Amygdala (tissue), 56 donors: Measurements from ENCODE around the gene ADARB2.
"Not testable (repeated sequence)": the region's sequence is repeated elsewhere in the genome, so short reads cannot be mapped to it uniquely, and the experiment has no call there.

ENCODE experiments used
- DNase-seq, 56 donors: peaks; one replicate each; lab custom pipeline; 2025; lab: John Stamatoyannopoulos, UW

The ADARB2 gene

DNA sequence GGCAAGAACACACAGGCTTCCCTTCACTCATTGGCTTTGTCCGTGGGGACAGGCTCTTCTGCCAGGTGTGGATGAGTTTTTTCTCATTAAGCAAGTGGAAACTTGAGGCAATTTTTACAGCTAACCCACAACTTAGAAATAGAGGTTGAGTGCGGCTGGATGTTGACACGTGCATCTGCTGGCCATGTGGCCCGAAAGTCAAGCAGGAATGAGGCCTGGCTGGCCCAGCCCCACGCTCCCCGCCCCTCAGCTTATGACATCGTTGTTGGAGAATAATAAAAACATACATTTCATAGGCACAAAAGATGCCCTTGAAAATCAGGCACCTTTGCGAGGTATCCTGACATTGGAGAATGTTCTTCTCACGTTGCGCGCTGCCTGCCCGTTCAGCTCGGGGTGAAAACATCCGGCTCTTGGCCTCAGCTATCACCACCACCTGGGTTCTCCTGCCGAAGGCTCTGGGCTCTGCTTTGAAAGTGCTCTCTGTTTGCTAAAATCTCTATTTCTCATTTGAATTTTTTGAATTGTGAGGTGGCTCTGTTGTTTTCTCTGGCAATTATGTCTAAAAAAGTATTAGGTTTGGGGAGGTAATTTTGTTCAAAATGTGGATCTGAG lies 370.4 kb downstream of the ADARB2 start:
- DNase-seq, result no peak

GRCh38 chr10:1366322-1366691 lies 371.0 kb downstream of the ADARB2 start:
- DNase-seq, result no peak

GRCh38 chr10:1365540-1366321 lies 371.6 kb downstream of the ADARB2 start:
- DNase-seq, result no peak

DNA sequence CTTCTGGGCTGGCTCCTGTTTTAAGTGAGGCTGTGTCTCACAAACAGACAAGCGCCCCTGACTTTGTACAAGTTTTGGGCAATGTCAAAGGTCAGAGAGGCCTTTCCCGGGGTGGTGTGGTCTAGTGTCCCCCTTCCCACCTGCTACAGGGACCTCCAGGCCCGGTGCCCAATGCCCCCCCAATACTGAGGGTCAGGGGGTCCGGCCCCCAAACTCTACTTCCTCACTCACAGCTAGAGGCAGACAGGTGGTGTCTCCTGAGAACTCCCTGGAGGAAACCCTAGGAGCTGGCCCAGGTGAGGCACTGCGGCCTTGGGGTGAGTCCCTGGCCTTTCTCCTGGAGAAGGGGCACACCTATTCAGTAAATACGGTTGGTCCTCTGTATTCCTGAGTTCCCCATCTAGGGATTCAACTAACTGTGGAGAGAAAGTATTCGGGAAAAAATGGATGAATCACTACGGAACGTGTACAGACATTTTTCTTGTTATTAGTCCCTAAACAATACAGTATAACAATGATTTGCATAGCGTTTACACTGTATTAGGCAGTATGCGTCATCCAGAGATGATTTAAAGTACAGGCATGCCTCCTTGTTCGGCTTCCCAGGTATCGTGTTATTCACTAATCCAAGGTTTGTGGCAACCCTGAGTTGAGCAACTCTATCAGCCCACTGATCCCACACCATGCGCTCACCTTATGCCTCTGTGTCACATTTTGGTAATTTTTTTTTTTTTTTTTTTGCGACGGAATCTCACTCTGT lies 373.0 kb downstream of the ADARB2 start:
- no peak for DNase-seq

GRCh38 chr10:1363446-1364121 lies 373.7 kb downstream of the ADARB2 start:
- no peak for DNase-seq

DNA sequence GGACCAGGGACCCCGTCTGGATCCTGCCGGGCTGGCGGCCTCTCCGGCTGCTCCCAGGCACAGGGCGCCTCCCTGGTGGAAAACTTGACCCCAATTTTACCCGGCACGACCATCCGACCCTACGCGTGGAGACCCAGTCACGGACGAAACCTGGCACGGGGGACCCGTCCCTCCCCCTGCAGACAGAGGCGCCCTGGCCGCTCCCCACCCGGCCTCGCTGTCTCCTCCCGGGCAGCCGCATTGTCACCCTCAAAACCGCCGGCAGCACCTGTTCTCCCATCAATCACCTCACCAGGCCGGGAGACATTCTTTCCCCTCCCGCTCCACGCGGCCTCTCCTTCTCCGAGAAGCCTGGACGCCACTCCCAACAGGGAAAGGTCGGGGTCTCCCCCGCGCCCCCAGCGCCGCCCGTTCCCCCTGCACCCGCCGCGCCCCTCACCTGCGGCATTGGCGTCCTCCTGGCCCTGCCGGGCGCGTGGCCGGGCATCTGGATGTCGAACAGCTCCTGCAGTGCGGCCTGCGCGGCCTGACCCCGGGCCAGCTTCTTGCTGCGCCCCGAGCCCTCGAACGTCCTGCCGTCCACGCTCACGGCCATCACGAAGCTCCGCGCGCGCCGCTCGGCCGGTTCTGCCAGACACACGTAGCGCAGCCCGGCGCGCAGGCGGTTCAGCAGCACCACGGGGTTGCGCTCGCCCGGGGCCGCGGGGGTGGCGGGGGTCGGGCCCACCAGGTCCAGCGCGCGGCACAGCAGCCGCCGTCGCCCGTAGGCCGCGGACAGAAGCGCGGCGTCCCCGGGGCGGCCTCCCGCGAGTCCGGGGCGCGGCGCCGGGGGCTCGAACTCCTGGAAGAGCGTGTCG lies 374.5 kb downstream of the ADARB2 start:
- DNase-seq, result no peak

- DNase-seq, result no peak
These were observed 375.8 kb downstream of the ADARB2 start for GRCh38 chr10:1361411-1362105.

DNA sequence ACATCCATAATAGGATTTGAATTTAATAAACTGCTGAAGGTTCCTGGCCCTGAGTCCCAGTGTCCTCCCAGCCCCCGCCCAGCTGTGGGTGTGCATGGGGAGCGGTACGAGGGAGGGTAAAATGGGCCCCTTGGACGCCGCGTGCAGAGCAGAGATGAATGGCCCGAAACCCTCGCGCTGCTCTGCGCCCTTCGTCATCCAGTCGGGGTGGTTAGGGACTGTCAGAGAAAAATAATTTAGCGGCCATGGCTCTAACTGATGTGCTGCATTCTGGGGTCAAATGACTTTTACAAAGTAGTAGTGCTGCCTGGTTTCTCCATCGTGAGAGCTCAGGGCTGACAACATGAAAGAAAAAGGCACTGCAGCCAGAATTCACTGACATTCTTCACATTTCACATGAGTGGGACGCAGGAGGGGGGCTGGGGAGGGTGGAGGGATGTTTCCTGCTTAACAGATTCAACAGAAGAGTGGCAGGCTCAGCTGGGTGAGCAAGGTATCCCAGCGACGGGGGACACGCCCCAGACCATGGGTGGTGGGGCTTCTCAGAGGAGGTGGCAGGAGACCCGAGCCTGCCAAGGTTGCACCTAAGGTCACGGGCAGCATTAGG lies 376.7 kb downstream of the ADARB2 start:
- no peak for DNase-seq

DNA sequence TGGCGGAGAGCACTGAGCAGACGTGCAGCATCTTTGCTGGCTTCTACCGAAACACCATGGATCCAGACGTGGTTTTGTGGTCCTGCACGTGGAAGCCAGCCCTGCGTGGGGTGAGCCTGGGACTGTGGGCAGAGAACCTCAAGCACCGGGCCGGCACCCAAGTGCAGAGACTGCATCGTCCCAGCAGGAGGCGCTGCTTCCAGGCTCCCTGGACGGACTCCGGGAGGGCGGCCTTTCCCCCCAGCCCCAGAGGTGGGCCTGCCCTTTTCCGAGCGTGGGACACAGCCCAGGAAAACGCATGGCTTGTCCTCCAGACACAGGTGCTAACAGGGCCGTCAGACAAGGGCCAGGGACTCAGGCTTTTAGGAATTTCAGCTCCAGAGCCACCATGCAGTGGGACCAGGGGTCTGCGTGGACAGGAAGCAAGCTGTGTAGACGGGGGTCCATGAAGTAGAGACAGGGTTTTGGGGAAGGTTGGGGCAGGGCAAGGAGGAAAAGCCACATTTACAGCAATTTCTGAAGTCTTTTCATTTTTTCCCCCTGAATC lies 377.2 kb downstream of the ADARB2 start:
- DNase-seq, result no peak

- no peak for DNase-seq
These were observed 377.7 kb downstream of the ADARB2 start for GRCh38 chr10:1359626-1359955.

GRCh38 chr10:1358860-1359625 lies 378.3 kb downstream of the ADARB2 start:
- no peak for DNase-seq

DNA sequence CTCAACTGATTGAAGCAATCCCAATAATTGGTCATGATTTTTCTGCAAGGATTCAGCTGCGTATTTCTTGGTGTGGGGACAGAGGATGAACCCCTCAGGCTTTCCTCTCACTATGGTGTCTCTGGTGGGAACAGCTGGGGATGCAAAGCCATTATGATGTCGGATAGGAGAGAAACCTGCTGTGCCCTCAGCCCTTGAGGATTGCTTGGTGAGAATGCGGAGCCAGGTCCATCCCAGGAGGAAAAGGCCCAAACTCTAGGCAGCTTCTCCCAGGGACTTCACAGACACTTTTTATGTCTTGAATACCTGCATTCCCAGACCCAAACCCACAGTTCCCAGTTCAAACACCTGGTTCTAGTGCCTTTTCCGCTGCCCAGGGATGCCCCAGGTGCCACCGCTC lies 379.2 kb downstream of the ADARB2 start:
- DNase-seq, result no peak

- DNase-seq, result no peak
These were observed 381.0 kb downstream of the ADARB2 start for GRCh38 chr10:1356349-1356748.

DNA sequence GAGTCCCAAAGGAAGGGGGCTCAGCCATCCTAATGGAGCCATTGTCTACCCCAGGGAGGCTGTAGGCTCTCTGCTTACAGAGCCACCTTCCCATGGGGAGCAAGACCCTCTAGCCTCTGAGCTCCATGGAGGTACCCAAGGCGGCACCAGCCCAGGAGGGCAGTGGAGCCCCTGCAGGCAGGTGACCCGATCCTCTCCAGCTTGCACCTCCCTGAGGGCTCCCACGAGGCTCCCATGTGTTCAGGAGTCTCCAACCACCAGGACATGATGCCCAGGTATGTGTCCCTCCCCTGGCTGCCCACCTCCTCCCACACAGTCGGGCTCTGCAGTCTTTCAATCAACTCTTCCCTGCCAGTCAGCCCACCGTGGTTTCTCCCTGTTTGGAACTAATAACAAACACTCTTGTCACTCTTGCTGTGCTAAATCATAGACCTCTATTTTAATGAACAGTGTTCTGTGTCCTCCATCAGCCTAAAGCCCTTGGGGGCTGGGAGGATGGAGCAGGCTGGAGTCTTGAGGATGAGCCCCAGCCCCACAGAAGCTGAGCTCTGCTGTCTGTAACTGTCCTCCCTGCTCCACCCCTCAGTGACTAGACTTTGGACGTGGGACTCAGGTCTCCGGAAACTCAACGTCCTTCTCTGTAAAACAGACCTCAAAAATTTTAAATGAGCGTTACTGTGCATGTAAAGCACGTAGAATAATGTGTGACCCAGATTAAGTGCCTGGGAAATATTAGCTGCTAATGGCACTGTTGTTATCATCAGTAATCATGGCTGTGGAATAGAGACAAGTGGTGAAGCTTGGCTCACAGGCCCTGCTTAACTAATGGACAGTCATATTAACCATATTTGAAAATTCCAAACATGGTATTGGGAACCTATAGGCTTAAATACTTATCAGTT lies 382.3 kb downstream of the ADARB2 start:
- DNase-seq, result no peak

- not testable (repeated sequence) for DNase-seq
These were observed 385.0 kb downstream of the ADARB2 start for GRCh38 chr10:1352296-1352695.

DNA sequence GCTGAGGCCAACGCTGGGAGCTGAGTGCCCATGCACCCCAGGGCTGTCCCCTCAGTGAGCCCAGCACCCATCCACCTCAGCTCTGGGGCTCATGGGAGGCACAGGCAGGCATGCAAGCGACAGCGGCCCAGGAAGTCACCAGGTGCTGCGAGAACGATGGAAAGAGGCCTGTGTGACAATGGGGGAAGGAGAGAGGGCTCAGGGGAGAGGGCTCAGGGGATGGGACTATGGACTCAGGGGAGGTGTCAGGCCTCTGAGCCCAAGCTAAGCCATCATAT lies 388.6 kb downstream of the ADARB2 start:
- no peak for DNase-seq
